Endodermal cell (in vitro differentiated cells): ENCODE results near the gene MFSD11. TPM values are rescaled to one million over a fixed set of nuclear protein-coding genes. Genes with fewer than 3 reads are reported as not detected.
"Not testable (repeated sequence)": the region's sequence is repeated elsewhere in the genome, so short reads cannot be mapped to it uniquely, and the experiment has no call there.

Source experiments
- DNase-seq: peaks from one replicate; pipeline ENCODE4 v3.0.0-alpha.2; 2017
- H3K27ac ChIP-seq: 2 replicates; pipeline ENCODE4 v1.5.1; 2013; ENCODE audit warnings: mild to moderate bottlenecking, low read depth, low read length, moderate library complexity
- H3K27me3 ChIP-seq: 2 replicates; pipeline ENCODE4 v1.6.1; 2013; ENCODE audit warnings: mild to moderate bottlenecking, low read length, moderate library complexity; ENCODE audit not compliant: insufficient read depth, control insufficient read depth, poor library complexity, severe bottlenecking
- H3K36me3 ChIP-seq: 2 replicates; pipeline ENCODE4 v1.7.0; 2013; ENCODE audit warnings: mild to moderate bottlenecking, low read length, moderate library complexity; ENCODE audit not compliant: control insufficient read depth, insufficient read depth
- H3K4me1 ChIP-seq: one replicate; pipeline ENCODE4 v1.7.0; 2013; ENCODE audit warnings: low read length; ENCODE audit not compliant: control insufficient read depth, insufficient read depth
- H3K4me3 ChIP-seq: 2 replicates; pipeline ENCODE4 v1.5.1; 2013; ENCODE audit warnings: mild to moderate bottlenecking, low read length, moderate library complexity
- H3K9ac ChIP-seq: 2 replicates; pipeline ENCODE4 v1.6.1; 2013; ENCODE audit warnings: mild to moderate bottlenecking, low read length, moderate library complexity; ENCODE audit not compliant: poor library complexity, severe bottlenecking; ENCODE audit errors: extremely low read depth
- H3K9me3 ChIP-seq: 2 replicates; pipeline ENCODE4 v1.6.1; 2013; ENCODE audit warnings: mild to moderate bottlenecking, low read length, moderate library complexity; ENCODE audit not compliant: control insufficient read depth
- H3K27ac Mint-ChIP-seq: 2 replicates; pipeline ENCODE4 v1.8.0; 2020; ENCODE audit warnings: mixed read lengths
- H3K27me3 Mint-ChIP-seq: 2 replicates; pipeline ENCODE4 v1.8.0; 2021; ENCODE audit warnings: mild to moderate bottlenecking, mixed read lengths; ENCODE audit not compliant: insufficient read depth
- H3K36me3 Mint-ChIP-seq: 2 replicates; pipeline ENCODE4 v1.8.0; 2020; ENCODE audit warnings: low read depth, mixed read lengths
- H3K4me1 Mint-ChIP-seq: 2 replicates; pipeline ENCODE4 v1.8.0; 2020; ENCODE audit warnings: mixed read lengths
- H3K4me3 Mint-ChIP-seq: 2 replicates; pipeline ENCODE4 v1.8.0; 2020; ENCODE audit warnings: mild to moderate bottlenecking, moderate library complexity, mixed read lengths
- H3K9me3 Mint-ChIP-seq: 2 replicates; pipeline ENCODE4 v1.8.0; 2020; ENCODE audit warnings: mild to moderate bottlenecking, mixed read lengths
- CTCF ChIP-seq: fragments of 200-600 bp; sonication (generic); conservative IDR thresholded peaks from 2 replicates; pipeline ENCODE4 v1.5.0; 2021; ENCODE audit warnings: antibody characterized with exemption, mild to moderate bottlenecking
- WGBS, 2 experiments: methylation state at CpG; one replicate each; pipeline versions ENCODE4 v1.1.5 to v1.1.7; 2013; ENCODE audit warnings: missing lambda C conversion rate in 2 of 2, mixed read lengths in 1 of 2; ENCODE audit not compliant: insufficient coverage in 1 of 2, insufficient read length in 1 of 2; 5-methylcytosine and 5-hydroxymethylcytosine counted together
- total RNA-seq, 2 donors: library from RNA; stranded (reverse); fragmentation: NEBNext Ultra II Directional in 1 of 2; extraction: Animal tissue kit (Norgen Biotek cat#: 25700) in 1 of 2; gene quantifications; 2 replicates in 1 of 2; 3 replicates in 1 of 2; pipeline ENCODE4 v1.2.1, GENCODE V29; 2021

MFSD11 gene
- total RNA-seq, 2 donors from 2014 or later: 29.3 to 33.3 TPM

GRCh38 chr17:76706817-76707216 lies 31.1 kb upstream of the MFSD11 start:
- no peak for DNase-seq
- H3K4me3 ChIP-seq: no peak overlapping the region
- no peak overlapping the region for H3K27ac ChIP-seq
- 94 to 99% methylated on average over 3 of the region's 3 CpGs for WGBS, 2 experiments
- peaks cover 7% of the 10 kb centered on the region for H3K27me3 Mint-ChIP-seq
- peaks cover 34% of the 10 kb centered on the region for H3K4me1 Mint-ChIP-seq
- H3K36me3 Mint-ChIP-seq: peaks cover 2% of the 10 kb centered on the region
- H3K27me3 ChIP-seq: no peaks in the 10 kb centered on the region
- no peaks in the 10 kb centered on the region for H3K9me3 Mint-ChIP-seq
- H3K27ac Mint-ChIP-seq: no peak overlapping the region
- H3K4me1 ChIP-seq: peaks cover 19% of the 10 kb centered on the region
- no peak overlapping the region for H3K9ac ChIP-seq
- no peak overlapping the region for H3K4me3 Mint-ChIP-seq
- no peak for TF ChIP-seq CTCF
- H3K9me3 ChIP-seq: peaks cover 4% of the 10 kb centered on the region
- no peaks in the 10 kb centered on the region for H3K36me3 ChIP-seq

DNA sequence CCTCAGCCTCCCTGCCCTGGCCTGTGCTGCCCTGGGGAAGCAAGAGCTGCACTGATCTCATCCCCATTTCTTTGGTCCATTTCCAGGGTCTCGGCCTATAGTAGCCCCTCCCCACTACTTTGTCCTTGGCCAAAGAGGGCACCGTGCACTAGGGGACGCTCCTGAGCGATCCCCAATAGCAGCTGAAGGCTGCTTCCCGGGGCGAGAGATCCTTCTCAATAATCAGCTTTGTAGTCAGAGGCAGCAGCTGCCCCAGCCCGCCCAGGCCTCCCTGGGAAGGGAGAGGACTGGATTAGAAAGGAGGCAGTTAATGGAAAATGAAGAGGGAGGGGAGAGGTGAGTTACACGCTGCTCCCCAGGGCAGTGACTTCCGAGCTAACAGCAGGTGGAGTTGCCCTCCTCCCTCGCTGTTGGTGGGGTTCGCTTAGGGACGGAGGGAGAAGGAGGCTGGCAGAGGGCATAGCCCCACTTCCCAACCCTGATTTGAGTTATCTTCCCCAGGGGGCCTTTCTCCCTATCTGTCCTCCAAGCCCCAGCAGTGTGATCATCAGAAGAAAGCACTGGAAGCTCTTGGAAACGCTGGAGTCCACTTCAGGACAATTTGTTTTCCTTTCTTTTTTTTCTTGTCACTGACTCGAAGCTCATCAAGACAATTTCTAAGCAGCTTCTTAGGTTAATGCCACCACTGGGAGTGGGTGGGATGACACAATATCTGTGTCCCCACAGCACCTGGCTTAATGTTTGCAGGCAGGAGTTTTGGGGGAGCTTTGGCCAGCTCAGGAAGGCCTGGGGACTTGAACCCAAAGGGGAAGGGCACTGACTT lies 29.7 kb upstream of the MFSD11 start:
- 18 to 22% methylated on average over 4 to 14 of the region's 14 CpGs for WGBS, 2 experiments
- peak; percentile 91 for TF ChIP-seq CTCF
- DNase-seq: peak; percentile 97
- peak overlapping the region; percentile 92 for H3K4me3 ChIP-seq
- Mint-ChIP-seq H3K27ac (peak overlapping the region; percentile 83), H3K9me3 (no peaks in the 10 kb centered on the region), H3K27me3 (peaks cover 7% of the 10 kb centered on the region), H3K4me1 (peaks cover 31% of the 10 kb centered on the region), H3K4me3 (peak overlapping the region; percentile 70), H3K36me3 (peaks cover 4% of the 10 kb centered on the region)
- H3K27me3 ChIP-seq: no peaks in the 10 kb centered on the region
- H3K9ac ChIP-seq: no peak overlapping the region
- H3K9me3 ChIP-seq: peaks cover 4% of the 10 kb centered on the region
- peak overlapping the region; percentile 77 for H3K27ac ChIP-seq
- peaks cover 4% of the 10 kb centered on the region for H3K36me3 ChIP-seq
- peaks cover 19% of the 10 kb centered on the region for H3K4me1 ChIP-seq

GRCh38 chr17:76709077-76709950 lies 28.6 kb upstream of the MFSD11 start:
- H3K27ac Mint-ChIP-seq: peak overlapping the region; percentile 87
- peaks cover 7% of the 10 kb centered on the region for H3K27me3 Mint-ChIP-seq
- DNase-seq: peak; percentile 92
- peaks cover 4% of the 10 kb centered on the region for H3K36me3 Mint-ChIP-seq
- Histone ChIP-seq H3K36me3 (peaks cover 12% of the 10 kb centered on the region), H3K27me3 (no peaks in the 10 kb centered on the region), H3K9ac (peak overlapping the region; percentile 64), H3K27ac (peak overlapping the region; percentile 41), H3K9me3 (peaks cover 4% of the 10 kb centered on the region), H3K4me3 (peak overlapping the region; percentile 92), H3K4me1 (peaks cover 19% of the 10 kb centered on the region)
- peaks cover 31% of the 10 kb centered on the region for H3K4me1 Mint-ChIP-seq
- TF ChIP-seq CTCF: no peak
- peak overlapping the region; percentile 70 for H3K4me3 Mint-ChIP-seq
- H3K9me3 Mint-ChIP-seq: no peaks in the 10 kb centered on the region
- WGBS, 2 experiments: 25 to 26% methylated on average over 19 to 29 of the region's 29 CpGs

DNA sequence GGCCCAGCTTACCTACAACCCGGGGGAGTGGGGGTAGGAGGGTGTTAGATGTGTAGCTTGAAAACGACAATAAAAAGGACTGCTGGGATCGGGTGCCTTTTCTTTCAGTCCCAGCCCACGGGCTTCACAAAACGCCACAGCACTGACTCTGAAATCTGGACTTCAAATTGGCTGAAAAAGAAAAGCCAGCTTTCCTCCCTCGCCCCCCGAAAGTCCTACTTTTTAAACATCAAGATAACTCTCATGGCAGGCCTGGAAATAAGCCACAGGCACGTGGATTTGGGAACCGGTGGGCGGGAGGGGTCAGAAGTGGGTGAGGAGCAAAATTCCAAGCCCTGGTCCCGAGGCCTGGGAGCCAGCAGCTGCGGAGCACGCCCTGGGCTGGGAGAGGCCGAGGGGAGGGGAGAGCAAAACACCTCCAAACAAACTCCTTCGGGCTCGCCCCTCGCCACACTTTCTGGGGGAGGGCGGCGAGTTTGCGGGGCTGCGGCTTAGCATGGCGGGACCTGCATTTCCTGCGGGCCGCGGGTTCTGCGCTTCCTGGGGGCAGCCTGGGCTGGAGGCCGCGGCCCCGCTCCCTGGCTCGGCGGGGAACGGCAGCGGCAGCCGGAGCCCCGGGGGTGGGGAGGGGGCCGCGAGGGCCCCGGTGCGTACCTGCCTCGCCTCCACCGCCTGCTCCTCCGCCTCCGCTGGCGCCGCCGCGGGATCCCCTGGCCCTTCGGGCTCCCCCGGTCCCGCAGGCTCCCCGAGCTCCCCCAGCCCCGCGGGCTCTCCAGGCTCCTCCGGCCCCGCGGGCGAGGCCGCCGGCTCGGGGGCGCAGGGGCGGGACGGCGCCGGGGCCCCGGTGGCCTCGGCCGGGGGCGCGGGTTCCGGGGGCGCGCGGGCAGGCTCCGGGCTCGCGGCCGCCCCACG lies 27.7 kb upstream of the MFSD11 start:
- peak; percentile 79 for DNase-seq
- H3K27ac ChIP-seq: peak overlapping the region; percentile 41

More for the DNA sequence above, 27.7 kb upstream of the MFSD11 start:
- Mint-ChIP-seq H3K27ac (peak overlapping the region; percentile 87), H3K4me1 (peaks cover 31% of the 10 kb centered on the region), H3K4me3 (peak overlapping the region; percentile 70)
- H3K9ac ChIP-seq: peak overlapping the region; percentile 64
- peak overlapping the region; percentile 92 for H3K4me3 ChIP-seq
- H3K4me1 ChIP-seq: peaks cover 19% of the 10 kb centered on the region
- H3K9me3 Mint-ChIP-seq, H3K36me3 Mint-ChIP-seq, H3K27me3 ChIP-seq, H3K9me3 ChIP-seq, H3K27me3 Mint-ChIP-seq: not testable (repeated sequence)
- peaks cover 17% of the 10 kb centered on the region for H3K36me3 ChIP-seq
- WGBS, 2 experiments: 2 to 5% methylated on average over 10 to 36 of the region's 79 CpGs
